ENCODE results near the gene CSNK1G1.
"Not testable (repeated sequence)": the region's sequence is repeated elsewhere in the genome, so short reads cannot be mapped to it uniquely, and the experiment has no call there.

The CSNK1G1 gene

GRCh38 chr15:64285871-64286270 is 70.1 kb downstream of the CSNK1G1 start:
- no peak for DNase-seq

- no peak for DNase-seq
Measured at GRCh38 chr15:64285150-64285549, 70.8 kb downstream of the CSNK1G1 start.

GRCh38 chr15:64284042-64284441 is 71.9 kb downstream of the CSNK1G1 start:
- no peak for DNase-seq

- no peak for DNase-seq
Measured at GRCh38 chr15:64282701-64283100, 73.3 kb downstream of the CSNK1G1 start.

- DNase-seq = no peak
Measured at GRCh38 chr15:64279131-64279530, 76.8 kb downstream of the CSNK1G1 start.

GRCh38 chr15:64275934-64276333 is 80.0 kb downstream of the CSNK1G1 start:
- DNase-seq = no peak

- DNase-seq = no peak
Measured at GRCh38 chr15:64274341-64274950, 81.5 kb downstream of the CSNK1G1 start.

- no peak for DNase-seq
Measured at GRCh38 chr15:64267331-64267973, 88.5 kb downstream of the CSNK1G1 start.

- not testable (repeated sequence) for DNase-seq
Measured at GRCh38 chr15:64265188-64265587, 90.8 kb downstream of the CSNK1G1 start.

GRCh38 chr15:64264502-64264901 is 91.5 kb downstream of the CSNK1G1 start:
- no peak for DNase-seq

- DNase-seq = no peak
Measured at GRCh38 chr15:64263567-64263966, 92.4 kb downstream of the CSNK1G1 start.

GRCh38 chr15:64256051-64256450 is 99.9 kb downstream of the CSNK1G1 start:
- no peak for DNase-seq

GRCh38 chr15:64251658-64252057 is 104.3 kb downstream of the CSNK1G1 start:
- DNase-seq = no peak

- no peak for DNase-seq
Measured at GRCh38 chr15:64251121-64251520, 104.9 kb downstream of the CSNK1G1 start.

- DNase-seq = no peak
Measured at GRCh38 chr15:64249883-64250575, 105.9 kb downstream of the CSNK1G1 start.

GRCh38 chr15:64249406-64249805 is 106.6 kb downstream of the CSNK1G1 start:
- no peak for DNase-seq

- DNase-seq = no peak
Measured at GRCh38 chr15:64247906-64248541, 107.9 kb downstream of the CSNK1G1 start.

- no peak for DNase-seq
Measured at GRCh38 chr15:64247535-64247905, 108.5 kb downstream of the CSNK1G1 start.

GRCh38 chr15:64246364-64247189 is 109.4 kb downstream of the CSNK1G1 start:
- DNase-seq = no peak

- no peak for DNase-seq
Measured at GRCh38 chr15:64245405-64245804, 110.6 kb downstream of the CSNK1G1 start.

- DNase-seq = no peak
Measured at GRCh38 chr15:64237677-64238076, 118.3 kb downstream of the CSNK1G1 start.

GRCh38 chr15:64236156-64236894 is 119.6 kb downstream of the CSNK1G1 start:
- DNase-seq = no peak

Data from activated CD4-positive, CD25-positive, alpha-beta regulatory T cell (primary cell).